Activated T-helper 17 cell treated with anti-CD3 and anti-CD28 coated beads, Interleukin-2, amount 50 U/mL, for 72 hours (primary cell): ENCODE results near the gene CYTH4. TPM values are rescaled to one million over a fixed set of nuclear protein-coding genes. Genes with fewer than 3 reads are reported as not detected.

ENCODE experiments used
- ATAC-seq: fragments of 150-1000 bp; cut with Tn5 transposase; replicated peaks from 2 replicates; pipeline ENCODE4 v1.10.0; 2021; ENCODE audit warnings: mild to moderate bottlenecking, moderate library complexity
- H3K27ac Mint-ChIP-seq: one replicate; pipeline ENCODE4 v1.8.0; 2022; ENCODE audit warnings: mixed read lengths
- H3K27me3 Mint-ChIP-seq: one replicate; pipeline ENCODE4 v1.8.0; 2022; ENCODE audit warnings: mixed read lengths
- H3K36me3 Mint-ChIP-seq: one replicate; pipeline ENCODE4 v1.8.0; 2022; ENCODE audit warnings: low read depth, mild to moderate bottlenecking, mixed read lengths
- H3K4me1 Mint-ChIP-seq: one replicate; pipeline ENCODE4 v1.8.0; 2022; ENCODE audit warnings: mixed read lengths
- H3K4me3 Mint-ChIP-seq: one replicate; pipeline ENCODE4 v1.8.0; 2022; ENCODE audit warnings: mild to moderate bottlenecking, mixed read lengths
- H3K9me3 Mint-ChIP-seq: one replicate; pipeline ENCODE4 v1.8.0; 2022; ENCODE audit warnings: mixed read lengths
- total RNA-seq, 2 donors: library from RNA; stranded (reverse); gene quantifications; one replicate each; pipeline ENCODE4 v1.2.3, GENCODE V29; 2022

Gene CYTH4
- total RNA-seq, 2 donors from 2014 or later: 53.7 to 124 TPM

- Mint-ChIP-seq H3K4me3 (no peak overlapping the region), H3K4me1 (no peaks in the 10 kb centered on the region), H3K27ac (no peak overlapping the region), H3K9me3 (no peaks in the 10 kb centered on the region), H3K36me3 (no peaks in the 10 kb centered on the region), H3K27me3 (peaks cover 33% of the 10 kb centered on the region)
- no peak for ATAC-seq
Measured at GRCh38 chr22:37338539-37339246, 56.4 kb downstream of the CYTH4 start.

- Mint-ChIP-seq H3K4me1 (peaks cover 4% of the 10 kb centered on the region), H3K4me3 (no peak overlapping the region), H3K27me3 (peaks cover 27% of the 10 kb centered on the region), H3K36me3 (no peaks in the 10 kb centered on the region), H3K27ac (no peak overlapping the region), H3K9me3 (no peaks in the 10 kb centered on the region)
- no peak for ATAC-seq
Measured at GRCh38 chr22:37340331-37341262, 58.3 kb downstream of the CYTH4 start.

GRCh38 chr22:37342065-37342464 is 59.8 kb downstream of the CYTH4 start:
- Mint-ChIP-seq H3K9me3 (no peaks in the 10 kb centered on the region), H3K27ac (no peak overlapping the region), H3K36me3 (no peaks in the 10 kb centered on the region), H3K27me3 (peaks cover 17% of the 10 kb centered on the region), H3K4me3 (no peak overlapping the region), H3K4me1 (peaks cover 4% of the 10 kb centered on the region)
- ATAC-seq: no peak

DNA sequence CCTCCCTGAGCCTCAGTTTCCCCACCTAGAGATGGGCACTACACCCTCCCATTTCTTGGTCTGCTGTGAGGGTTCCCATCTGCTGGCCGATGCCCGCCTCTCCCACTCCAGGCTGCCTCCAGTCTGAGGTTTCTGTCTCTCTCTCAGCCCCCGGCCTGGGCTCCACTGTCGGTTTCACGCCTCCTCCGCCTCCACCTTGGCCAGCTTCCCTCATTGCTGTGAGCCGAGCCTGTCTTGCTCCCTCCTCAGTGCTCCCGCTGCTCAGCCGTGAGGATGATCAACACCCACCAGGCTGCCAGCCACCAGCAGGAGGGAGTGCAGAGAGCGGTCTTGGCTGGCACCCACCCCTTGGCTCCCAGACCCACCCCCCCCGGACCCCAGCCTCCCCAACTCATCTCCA is 61.0 kb downstream of the CYTH4 start:
- peaks cover 4% of the 10 kb centered on the region for H3K4me1 Mint-ChIP-seq
- H3K27ac Mint-ChIP-seq: no peak overlapping the region
- H3K9me3 Mint-ChIP-seq: no peaks in the 10 kb centered on the region
- peaks cover 9% of the 10 kb centered on the region for H3K27me3 Mint-ChIP-seq
- ATAC-seq: no peak
- no peaks in the 10 kb centered on the region for H3K36me3 Mint-ChIP-seq
- H3K4me3 Mint-ChIP-seq: no peak overlapping the region

GRCh38 chr22:37343863-37344734 is 61.8 kb downstream of the CYTH4 start:
- ATAC-seq: no peak
- no peak overlapping the region for H3K27ac Mint-ChIP-seq
- H3K27me3 Mint-ChIP-seq: peaks cover 7% of the 10 kb centered on the region
- no peak overlapping the region for H3K4me3 Mint-ChIP-seq
- no peaks in the 10 kb centered on the region for H3K36me3 Mint-ChIP-seq
- no peaks in the 10 kb centered on the region for H3K9me3 Mint-ChIP-seq
- H3K4me1 Mint-ChIP-seq: peaks cover 4% of the 10 kb centered on the region

DNA sequence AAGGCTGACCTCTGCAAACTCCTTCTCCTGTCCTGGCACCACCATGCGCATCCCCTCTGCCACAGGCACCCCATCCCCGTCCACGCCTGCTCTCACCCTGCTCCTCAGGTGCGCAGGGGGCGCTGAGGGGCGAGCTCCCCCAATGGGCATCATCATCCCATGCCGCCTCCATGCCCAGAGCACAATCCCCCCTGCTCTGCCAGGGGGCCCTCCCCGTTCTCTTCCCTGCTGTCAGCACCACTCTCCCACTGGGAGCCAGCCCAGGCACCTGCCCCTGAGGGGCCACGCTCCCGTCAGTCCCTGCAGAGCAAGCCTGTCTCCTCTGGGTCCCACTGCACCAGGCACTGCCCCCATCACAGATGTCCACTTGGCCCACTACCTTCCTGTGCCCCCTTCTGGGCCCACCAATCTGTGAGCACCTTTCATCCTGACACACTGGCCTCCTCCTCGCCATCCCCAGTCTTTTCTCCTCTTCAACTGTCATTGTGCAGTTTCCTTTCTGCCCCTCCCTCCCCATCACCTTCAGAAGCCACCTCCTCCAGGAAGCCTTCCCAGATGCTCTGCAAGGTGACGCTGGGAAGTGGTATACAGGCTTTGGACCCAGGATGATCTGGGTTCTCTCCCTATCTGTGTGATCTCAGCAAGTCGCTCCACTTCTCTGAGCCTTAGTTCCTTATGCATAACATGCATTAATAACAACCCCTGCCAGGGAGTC is 62.6 kb downstream of the CYTH4 start:
- Mint-ChIP-seq H3K9me3 (no peaks in the 10 kb centered on the region), H3K4me3 (no peak overlapping the region), H3K36me3 (no peaks in the 10 kb centered on the region), H3K27ac (peak overlapping the region; percentile 69), H3K27me3 (peaks cover 7% of the 10 kb centered on the region), H3K4me1 (peaks cover 4% of the 10 kb centered on the region)
- no peak for ATAC-seq

DNA sequence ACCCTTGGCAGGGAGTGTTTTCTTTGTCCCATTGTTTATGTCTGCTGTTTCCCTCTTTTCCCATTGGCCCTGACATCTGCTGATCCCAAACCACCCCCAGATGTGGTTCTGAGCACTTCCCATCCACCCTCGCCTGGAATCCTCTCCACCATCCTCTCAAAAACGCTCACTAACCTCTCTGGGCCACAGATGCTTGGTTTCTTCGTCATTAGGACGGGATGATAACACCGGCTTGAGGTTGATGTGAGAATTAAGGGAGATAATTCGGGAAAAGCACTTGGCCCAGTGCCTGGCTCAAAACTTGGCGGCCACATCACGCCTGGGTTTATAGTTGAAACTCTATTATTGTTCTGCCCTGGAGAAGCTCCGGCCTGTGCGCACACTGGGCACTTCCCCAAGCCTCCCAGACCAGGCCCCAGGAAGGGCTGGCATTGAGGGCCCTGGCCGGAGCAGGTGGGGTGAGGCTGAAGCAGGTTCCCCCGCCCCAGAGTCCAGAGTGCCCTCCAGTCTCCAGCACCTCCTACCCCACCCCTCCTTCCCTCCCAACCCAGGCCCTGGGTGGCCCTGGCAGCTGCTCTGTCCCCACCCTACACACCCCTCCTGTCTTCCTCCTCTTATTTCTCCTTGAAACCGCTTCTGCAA is 63.7 kb downstream of the CYTH4 start:
- H3K9me3 Mint-ChIP-seq: no peaks in the 10 kb centered on the region
- peaks cover 7% of the 10 kb centered on the region for H3K27me3 Mint-ChIP-seq
- ATAC-seq: no peak
- no peak overlapping the region for H3K4me3 Mint-ChIP-seq
- no peak overlapping the region for H3K27ac Mint-ChIP-seq
- H3K4me1 Mint-ChIP-seq: peaks cover 4% of the 10 kb centered on the region
- no peaks in the 10 kb centered on the region for H3K36me3 Mint-ChIP-seq

GRCh38 chr22:37346505-37346895 is 64.2 kb downstream of the CYTH4 start:
- no peak overlapping the region for H3K27ac Mint-ChIP-seq

DNA sequence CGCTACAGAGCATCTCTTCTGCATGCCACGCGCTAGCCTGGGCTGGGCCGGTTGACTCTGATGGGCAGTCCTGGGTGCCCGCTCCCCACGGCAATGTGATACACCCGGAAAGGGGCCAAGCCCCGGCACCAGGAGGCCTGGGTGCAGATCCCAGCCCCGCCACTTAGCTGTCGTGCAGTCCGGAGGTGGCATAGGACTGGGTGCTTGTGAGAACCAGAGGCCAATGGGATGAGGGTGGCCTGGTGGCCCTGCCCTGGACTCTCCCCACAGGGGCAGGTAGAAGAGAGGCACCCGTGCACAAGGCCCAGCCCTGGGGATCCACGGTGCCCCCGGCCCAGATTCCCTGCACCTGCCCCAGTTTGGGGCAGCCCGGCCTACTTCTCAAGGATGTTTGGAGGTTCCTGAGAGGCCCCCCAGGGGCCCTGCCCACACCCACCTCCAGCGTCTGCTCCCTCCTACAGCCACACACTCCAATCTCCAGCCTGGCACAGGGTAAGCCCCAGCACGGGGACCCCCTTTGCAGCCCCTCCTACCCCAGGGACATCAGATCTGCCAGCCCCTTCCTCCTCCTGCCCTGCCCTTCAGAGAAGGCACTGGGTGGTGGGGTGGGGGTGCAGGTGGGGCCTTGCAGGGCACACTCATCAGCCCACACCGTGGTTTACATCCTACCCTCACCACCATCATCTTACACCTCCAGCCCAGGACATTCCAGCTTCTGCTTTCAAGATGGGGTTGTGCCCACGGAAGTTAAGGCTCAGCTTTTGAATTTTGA is 66.9 kb downstream of the CYTH4 start:
- H3K4me3 Mint-ChIP-seq: no peak overlapping the region
- H3K27me3 Mint-ChIP-seq: peaks cover 7% of the 10 kb centered on the region

More at GRCh38 chr22:37346505-37346895, 64.2 kb downstream of the CYTH4 start:
- Mint-ChIP-seq H3K4me1 (peaks cover 4% of the 10 kb centered on the region), H3K4me3 (no peak overlapping the region), H3K27me3 (peaks cover 7% of the 10 kb centered on the region), H3K36me3 (no peaks in the 10 kb centered on the region), H3K9me3 (no peaks in the 10 kb centered on the region)
- ATAC-seq: no peak

DNA sequence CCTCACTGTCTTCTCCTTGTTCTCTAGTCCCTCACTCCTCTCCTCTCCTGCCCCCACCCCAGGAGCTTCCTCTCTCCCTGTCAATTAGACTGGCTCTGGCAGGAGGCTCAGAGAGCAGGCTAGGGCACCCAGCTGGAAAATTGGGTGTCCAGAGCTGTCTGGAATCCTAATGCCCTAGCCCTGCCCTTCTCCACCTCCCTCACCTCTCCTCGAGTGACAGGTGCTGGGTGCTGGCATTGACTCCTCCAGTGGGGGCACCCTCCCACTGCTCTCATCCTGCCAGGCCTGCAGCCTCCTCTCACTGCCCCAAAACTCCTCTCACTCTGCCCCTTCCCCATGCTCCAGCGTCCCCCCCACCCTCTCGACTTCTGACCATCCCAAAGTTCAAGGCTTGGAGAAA is 68.9 kb downstream of the CYTH4 start:
- Mint-ChIP-seq H3K27me3 (no peaks in the 10 kb centered on the region), H3K4me1 (no peaks in the 10 kb centered on the region), H3K36me3 (no peaks in the 10 kb centered on the region), H3K9me3 (no peaks in the 10 kb centered on the region), H3K4me3 (no peak overlapping the region), H3K27ac (no peak overlapping the region)
- no peak for ATAC-seq

More for the DNA sequence above, 66.9 kb downstream of the CYTH4 start:
- no peaks in the 10 kb centered on the region for H3K36me3 Mint-ChIP-seq
- H3K4me1 Mint-ChIP-seq: peaks cover 4% of the 10 kb centered on the region
- no peak overlapping the region for H3K27ac Mint-ChIP-seq
- no peaks in the 10 kb centered on the region for H3K9me3 Mint-ChIP-seq
- no peak for ATAC-seq

- H3K27ac Mint-ChIP-seq: no peak overlapping the region
- H3K4me1 Mint-ChIP-seq: no peaks in the 10 kb centered on the region
- H3K4me3 Mint-ChIP-seq: no peak overlapping the region
- H3K27me3 Mint-ChIP-seq: no peaks in the 10 kb centered on the region
- no peak for ATAC-seq
- H3K9me3 Mint-ChIP-seq: no peaks in the 10 kb centered on the region
- H3K36me3 Mint-ChIP-seq: no peaks in the 10 kb centered on the region
Measured at GRCh38 chr22:37352481-37352880, 70.2 kb downstream of the CYTH4 start.

DNA sequence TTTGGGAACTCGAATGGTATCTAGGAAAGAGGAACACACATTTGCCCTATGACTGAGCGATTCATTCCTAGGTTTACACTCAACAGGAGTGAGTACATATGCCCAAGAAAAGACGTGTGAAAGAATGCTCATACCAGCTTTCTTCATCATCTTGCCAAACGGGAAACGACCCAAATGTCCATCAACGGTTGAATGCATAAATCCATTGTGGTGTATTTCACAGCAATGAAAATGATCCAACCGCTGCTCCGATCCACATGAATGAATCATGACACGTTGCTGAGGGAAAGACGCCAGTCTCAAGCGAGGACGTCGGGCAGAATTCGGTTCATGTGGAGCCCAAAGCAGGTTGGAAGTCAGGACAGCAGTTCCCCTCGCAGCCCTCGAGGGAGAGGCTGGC is 71.5 kb downstream of the CYTH4 start:
- Mint-ChIP-seq H3K27me3 (peaks cover 4% of the 10 kb centered on the region), H3K9me3 (no peaks in the 10 kb centered on the region), H3K36me3 (no peaks in the 10 kb centered on the region), H3K27ac (no peak overlapping the region), H3K4me1 (no peaks in the 10 kb centered on the region), H3K4me3 (no peak overlapping the region)
- ATAC-seq: no peak

DNA sequence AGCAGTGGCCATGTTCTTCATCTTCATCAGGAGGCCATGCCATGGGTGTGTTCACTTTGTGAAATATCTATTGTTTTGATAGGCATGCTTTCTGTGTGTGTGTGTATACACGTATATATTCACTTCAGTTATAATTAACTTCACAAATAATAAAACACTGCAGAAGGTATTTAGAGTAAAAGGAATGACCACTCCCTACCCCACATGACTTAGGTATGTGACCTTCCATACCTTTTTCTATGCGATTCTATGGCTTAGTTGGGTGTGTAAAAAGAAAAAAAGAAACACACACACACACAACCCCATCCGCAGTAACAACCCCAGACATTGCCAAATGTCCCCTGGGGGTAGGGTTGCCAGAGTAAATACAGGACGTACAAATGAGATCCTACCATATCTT is 72.0 kb downstream of the CYTH4 start:
- Mint-ChIP-seq H3K36me3 (no peaks in the 10 kb centered on the region), H3K9me3 (no peaks in the 10 kb centered on the region), H3K4me1 (no peaks in the 10 kb centered on the region), H3K27ac (no peak overlapping the region), H3K27me3 (peaks cover 4% of the 10 kb centered on the region), H3K4me3 (no peak overlapping the region)
- no peak for ATAC-seq
